ENCODE results near the gene PDE10A.

The PDE10A gene

GRCh38 chr6:165455488-165455887, 207.6 kb downstream of the PDE10A start:
- H3K36me3 ChIP-seq (ENCODE audit: control insufficient read depth, insufficient read depth, low read length) = no peaks in the 10 kb centered on the region

DNA sequence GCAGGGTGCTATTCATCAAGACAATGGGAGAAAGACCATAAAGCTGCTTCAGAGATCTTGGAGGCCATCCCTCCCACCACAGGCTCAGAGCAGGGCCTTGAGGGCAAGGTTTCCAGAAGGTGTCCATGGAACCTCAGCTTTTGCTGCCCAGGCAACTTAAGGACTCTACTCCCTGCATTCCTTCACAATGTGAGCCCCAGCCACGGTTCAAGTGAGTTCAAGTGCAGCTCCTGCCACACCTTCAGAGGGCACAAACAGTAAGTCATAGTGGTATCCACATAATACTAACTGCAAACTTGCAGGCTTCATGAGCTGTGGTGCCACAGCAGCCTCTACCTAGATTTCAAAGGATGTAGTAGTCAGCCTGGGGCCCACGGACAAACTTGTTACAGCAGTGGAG, 209.6 kb downstream of the PDE10A start:
- H3K27ac ChIP-seq (ENCODE audit: low read depth, low read length) = no peak overlapping the region
- no peak overlapping the region for H3K4me3 ChIP-seq (ENCODE audit: low read length)
- H3K9ac ChIP-seq (ENCODE audit: low read length) = no peak overlapping the region
- H3K36me3 ChIP-seq (ENCODE audit: control insufficient read depth, insufficient read depth, low read length) = no peaks in the 10 kb centered on the region
- no peaks in the 10 kb centered on the region for H3K4me1 ChIP-seq (ENCODE audit: control insufficient read depth, insufficient read depth, low read length)
- no peaks in the 10 kb centered on the region for H3K27me3 ChIP-seq (ENCODE audit: control insufficient read depth, insufficient read depth, low read length)

More at GRCh38 chr6:165455488-165455887, 207.6 kb downstream of the PDE10A start:
- no peaks in the 10 kb centered on the region for H3K27me3 ChIP-seq (ENCODE audit: control insufficient read depth, insufficient read depth, low read length)
- H3K27ac ChIP-seq (ENCODE audit: low read depth, low read length) = no peak overlapping the region
- H3K4me1 ChIP-seq (ENCODE audit: control insufficient read depth, insufficient read depth, low read length) = no peaks in the 10 kb centered on the region
- H3K9ac ChIP-seq (ENCODE audit: low read length) = no peak overlapping the region
- H3K4me3 ChIP-seq (ENCODE audit: low read length) = no peak overlapping the region

GRCh38 chr6:165451838-165452237, 211.2 kb downstream of the PDE10A start:
- H3K27me3 ChIP-seq (ENCODE audit: control insufficient read depth, insufficient read depth, low read length) = no peaks in the 10 kb centered on the region

GRCh38 chr6:165448210-165448609, 214.8 kb downstream of the PDE10A start:
- no peak overlapping the region for H3K9ac ChIP-seq (ENCODE audit: low read length)
- H3K27me3 ChIP-seq (ENCODE audit: control insufficient read depth, insufficient read depth, low read length) = no peaks in the 10 kb centered on the region
- no peaks in the 10 kb centered on the region for H3K4me1 ChIP-seq (ENCODE audit: control insufficient read depth, insufficient read depth, low read length)
- H3K4me3 ChIP-seq (ENCODE audit: low read length) = no peak overlapping the region
- H3K36me3 ChIP-seq (ENCODE audit: control insufficient read depth, insufficient read depth, low read length) = no peaks in the 10 kb centered on the region
- H3K27ac ChIP-seq (ENCODE audit: low read depth, low read length) = no peak overlapping the region

More at GRCh38 chr6:165451838-165452237, 211.2 kb downstream of the PDE10A start:
- Histone ChIP-seq H3K9ac (ENCODE audit: low read length) (no peak overlapping the region), H3K4me1 (ENCODE audit: control insufficient read depth, insufficient read depth, low read length) (no peaks in the 10 kb centered on the region), H3K27ac (ENCODE audit: low read depth, low read length) (no peak overlapping the region), H3K4me3 (ENCODE audit: low read length) (no peak overlapping the region), H3K36me3 (ENCODE audit: control insufficient read depth, insufficient read depth, low read length) (no peaks in the 10 kb centered on the region)

DNA sequence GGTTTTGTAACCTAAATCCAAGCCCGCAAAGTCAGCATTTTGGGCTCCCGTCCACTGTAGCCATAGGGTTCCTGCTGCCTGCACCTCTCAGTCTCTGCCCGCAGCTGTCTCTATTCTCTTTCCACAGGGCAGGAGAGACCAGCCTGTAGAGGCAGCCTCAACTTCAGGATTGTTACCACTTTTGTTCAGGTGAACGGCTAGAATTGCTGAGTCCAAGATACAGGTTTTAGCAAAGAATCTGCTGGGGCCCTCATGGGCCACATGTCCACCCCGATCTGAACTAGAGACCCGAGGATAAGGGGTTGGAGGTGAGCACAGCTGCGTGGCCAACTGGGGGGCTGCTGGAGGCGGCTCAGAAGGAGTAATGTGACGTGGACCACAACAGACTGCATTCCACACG, 215.9 kb downstream of the PDE10A start:
- H3K36me3 ChIP-seq (ENCODE audit: control insufficient read depth, insufficient read depth, low read length) = no peaks in the 10 kb centered on the region
- H3K27me3 ChIP-seq (ENCODE audit: control insufficient read depth, insufficient read depth, low read length) = no peaks in the 10 kb centered on the region

GRCh38 chr6:165446331-165446730, 216.7 kb downstream of the PDE10A start:
- H3K4me3 ChIP-seq (ENCODE audit: low read length) = no peak overlapping the region
- H3K36me3 ChIP-seq (ENCODE audit: control insufficient read depth, insufficient read depth, low read length) = no peaks in the 10 kb centered on the region

More for the DNA sequence above, 215.9 kb downstream of the PDE10A start:
- H3K4me3 ChIP-seq (ENCODE audit: low read length) = no peak overlapping the region
- H3K9ac ChIP-seq (ENCODE audit: low read length) = no peak overlapping the region
- no peaks in the 10 kb centered on the region for H3K4me1 ChIP-seq (ENCODE audit: control insufficient read depth, insufficient read depth, low read length)
- no peak overlapping the region for H3K27ac ChIP-seq (ENCODE audit: low read depth, low read length)

GRCh38 chr6:165443462-165443861, 219.6 kb downstream of the PDE10A start:
- Histone ChIP-seq H3K9ac (ENCODE audit: low read length) (no peak overlapping the region), H3K4me1 (ENCODE audit: control insufficient read depth, insufficient read depth, low read length) (no peaks in the 10 kb centered on the region), H3K4me3 (ENCODE audit: low read length) (no peak overlapping the region), H3K36me3 (ENCODE audit: control insufficient read depth, insufficient read depth, low read length) (no peaks in the 10 kb centered on the region), H3K27me3 (ENCODE audit: control insufficient read depth, insufficient read depth, low read length) (no peaks in the 10 kb centered on the region), H3K27ac (ENCODE audit: low read depth, low read length) (no peak overlapping the region)

More at GRCh38 chr6:165446331-165446730, 216.7 kb downstream of the PDE10A start:
- Histone ChIP-seq H3K27me3 (ENCODE audit: control insufficient read depth, insufficient read depth, low read length) (no peaks in the 10 kb centered on the region), H3K9ac (ENCODE audit: low read length) (no peak overlapping the region), H3K4me1 (ENCODE audit: control insufficient read depth, insufficient read depth, low read length) (no peaks in the 10 kb centered on the region), H3K27ac (ENCODE audit: low read depth, low read length) (no peak overlapping the region)

GRCh38 chr6:165441181-165441580, 221.9 kb downstream of the PDE10A start:
- Histone ChIP-seq H3K4me1 (ENCODE audit: control insufficient read depth, insufficient read depth, low read length) (no peaks in the 10 kb centered on the region), H3K4me3 (ENCODE audit: low read length) (no peak overlapping the region), H3K36me3 (ENCODE audit: control insufficient read depth, insufficient read depth, low read length) (no peaks in the 10 kb centered on the region), H3K27me3 (ENCODE audit: control insufficient read depth, insufficient read depth, low read length) (no peaks in the 10 kb centered on the region), H3K9ac (ENCODE audit: low read length) (no peak overlapping the region), H3K27ac (ENCODE audit: low read depth, low read length) (no peak overlapping the region)

DNA sequence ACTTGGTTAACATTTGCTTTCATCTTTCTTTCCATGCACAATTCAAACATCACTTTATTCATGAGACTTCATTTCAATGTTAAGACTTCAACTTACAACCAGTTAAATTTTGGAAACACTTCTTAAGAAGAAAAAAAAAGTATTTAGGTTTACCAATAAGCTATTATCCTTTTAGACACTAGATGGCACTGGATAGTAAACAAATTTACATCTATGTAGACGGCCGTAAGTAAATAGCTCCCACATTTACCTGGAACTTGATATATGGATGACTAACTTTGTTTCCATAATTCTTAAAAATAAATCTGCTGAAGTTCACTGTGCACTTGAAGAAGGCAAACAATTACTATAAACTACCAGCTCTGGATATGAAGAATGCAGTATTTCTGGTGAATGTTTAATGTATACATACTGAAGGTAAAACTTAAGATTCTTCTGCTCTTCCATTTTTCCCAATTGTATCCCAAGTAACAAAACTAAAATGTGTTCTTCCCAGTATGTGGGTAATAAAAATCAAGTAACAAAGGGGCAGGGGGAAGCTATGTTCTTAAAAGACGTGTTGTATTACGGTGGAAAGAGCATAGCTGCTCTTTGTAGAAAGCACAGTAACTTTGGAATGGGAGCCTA, 223.0 kb downstream of the PDE10A start:
- H3K4me1 ChIP-seq (ENCODE audit: control insufficient read depth, insufficient read depth, low read length) = no peaks in the 10 kb centered on the region
- H3K4me3 ChIP-seq (ENCODE audit: low read length) = no peak overlapping the region
- H3K36me3 ChIP-seq (ENCODE audit: control insufficient read depth, insufficient read depth, low read length) = no peaks in the 10 kb centered on the region
- no peak overlapping the region for H3K9ac ChIP-seq (ENCODE audit: low read length)
- no peaks in the 10 kb centered on the region for H3K27me3 ChIP-seq (ENCODE audit: control insufficient read depth, insufficient read depth, low read length)
- H3K27ac ChIP-seq (ENCODE audit: low read depth, low read length) = no peak overlapping the region

GRCh38 chr6:165426892-165427291, 236.1 kb downstream of the PDE10A start:
- Histone ChIP-seq H3K27ac (ENCODE audit: low read depth, low read length) (no peak overlapping the region), H3K36me3 (ENCODE audit: control insufficient read depth, insufficient read depth, low read length) (no peaks in the 10 kb centered on the region), H3K4me1 (ENCODE audit: control insufficient read depth, insufficient read depth, low read length) (no peaks in the 10 kb centered on the region), H3K27me3 (ENCODE audit: control insufficient read depth, insufficient read depth, low read length) (no peaks in the 10 kb centered on the region), H3K9ac (ENCODE audit: low read length) (no peak overlapping the region), H3K4me3 (ENCODE audit: low read length) (no peak overlapping the region)

- Histone ChIP-seq H3K36me3 (ENCODE audit: control insufficient read depth, insufficient read depth, low read length) (no peaks in the 10 kb centered on the region), H3K4me1 (ENCODE audit: control insufficient read depth, insufficient read depth, low read length) (no peaks in the 10 kb centered on the region)
Measured at GRCh38 chr6:165422192-165422591, 240.8 kb downstream of the PDE10A start.

DNA sequence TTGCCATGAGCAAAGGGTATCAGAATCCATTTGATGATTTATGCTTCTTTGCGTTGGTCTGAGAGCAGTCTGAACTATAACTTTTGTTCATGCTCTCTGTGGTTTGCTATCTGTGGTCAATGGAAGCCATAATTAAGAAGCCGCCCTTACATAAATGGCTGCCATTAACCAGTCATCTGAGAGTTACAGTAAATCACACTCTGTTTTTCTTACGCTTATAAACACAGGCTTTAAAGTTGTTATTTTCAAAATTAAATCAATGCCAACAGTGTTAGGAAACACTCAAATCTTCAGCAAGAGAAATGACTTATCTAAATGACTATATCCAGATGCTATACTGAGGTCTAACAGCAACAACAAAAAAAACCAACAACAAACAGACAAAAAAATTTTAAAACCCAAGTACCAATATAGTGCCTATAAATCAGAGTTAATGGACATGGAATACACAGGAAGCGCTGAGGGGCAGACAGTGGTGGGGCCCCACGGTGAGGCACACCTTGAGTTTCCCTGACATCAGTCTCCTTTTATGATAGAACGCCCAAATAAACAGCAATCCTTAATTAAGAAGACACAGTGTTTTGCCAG, 245.7 kb downstream of the PDE10A start:
- Histone ChIP-seq H3K27me3 (ENCODE audit: control insufficient read depth, insufficient read depth, low read length) (no peaks in the 10 kb centered on the region), H3K4me1 (ENCODE audit: control insufficient read depth, insufficient read depth, low read length) (no peaks in the 10 kb centered on the region), H3K27ac (ENCODE audit: low read depth, low read length) (no peak overlapping the region), H3K9ac (ENCODE audit: low read length) (no peak overlapping the region), H3K36me3 (ENCODE audit: control insufficient read depth, insufficient read depth, low read length) (no peaks in the 10 kb centered on the region), H3K4me3 (ENCODE audit: low read length) (no peak overlapping the region)

More at GRCh38 chr6:165422192-165422591, 240.8 kb downstream of the PDE10A start:
- Histone ChIP-seq H3K4me3 (ENCODE audit: low read length) (no peak overlapping the region), H3K27ac (ENCODE audit: low read depth, low read length) (no peak overlapping the region), H3K9ac (ENCODE audit: low read length) (no peak overlapping the region), H3K27me3 (ENCODE audit: control insufficient read depth, insufficient read depth, low read length) (no peaks in the 10 kb centered on the region)

DNA sequence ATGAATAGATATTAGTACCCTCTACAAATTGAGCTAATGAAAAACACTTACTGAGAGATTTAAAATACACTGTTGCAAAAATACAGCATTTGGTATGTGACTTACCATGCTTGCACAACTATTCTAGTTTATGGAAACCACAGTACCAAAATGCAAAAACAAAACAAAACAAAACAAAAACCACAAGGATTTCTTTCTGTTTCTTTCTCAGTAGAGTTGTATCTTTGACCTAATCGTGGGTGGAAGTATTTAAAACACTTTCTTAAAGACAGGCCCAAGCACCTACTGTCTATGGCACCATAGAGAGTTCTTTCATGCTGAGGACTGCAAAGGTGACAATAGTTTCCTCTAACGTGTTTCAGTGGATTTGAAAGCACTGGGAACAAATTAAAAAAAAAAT, 258.3 kb downstream of the PDE10A start:
- H3K4me1 ChIP-seq (ENCODE audit: control insufficient read depth, insufficient read depth, low read length) = no peaks in the 10 kb centered on the region
- H3K27me3 ChIP-seq (ENCODE audit: control insufficient read depth, insufficient read depth, low read length) = no peaks in the 10 kb centered on the region
- no peak overlapping the region for H3K4me3 ChIP-seq (ENCODE audit: low read length)
- no peak overlapping the region for H3K27ac ChIP-seq (ENCODE audit: low read depth, low read length)
- H3K36me3 ChIP-seq (ENCODE audit: control insufficient read depth, insufficient read depth, low read length) = no peaks in the 10 kb centered on the region
- no peak overlapping the region for H3K9ac ChIP-seq (ENCODE audit: low read length)
